NCI-H2081 (cell line): ENCODE data around the gene SRP9.

Source experiments
- DNase-seq, 2 experiments: peaks; one replicate each; lab custom pipeline; 2025; lab: John Stamatoyannopoulos, UW

The SRP9 gene, protein sequence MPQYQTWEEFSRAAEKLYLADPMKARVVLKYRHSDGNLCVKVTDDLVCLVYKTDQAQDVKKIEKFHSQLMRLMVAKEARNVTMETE

DNA sequence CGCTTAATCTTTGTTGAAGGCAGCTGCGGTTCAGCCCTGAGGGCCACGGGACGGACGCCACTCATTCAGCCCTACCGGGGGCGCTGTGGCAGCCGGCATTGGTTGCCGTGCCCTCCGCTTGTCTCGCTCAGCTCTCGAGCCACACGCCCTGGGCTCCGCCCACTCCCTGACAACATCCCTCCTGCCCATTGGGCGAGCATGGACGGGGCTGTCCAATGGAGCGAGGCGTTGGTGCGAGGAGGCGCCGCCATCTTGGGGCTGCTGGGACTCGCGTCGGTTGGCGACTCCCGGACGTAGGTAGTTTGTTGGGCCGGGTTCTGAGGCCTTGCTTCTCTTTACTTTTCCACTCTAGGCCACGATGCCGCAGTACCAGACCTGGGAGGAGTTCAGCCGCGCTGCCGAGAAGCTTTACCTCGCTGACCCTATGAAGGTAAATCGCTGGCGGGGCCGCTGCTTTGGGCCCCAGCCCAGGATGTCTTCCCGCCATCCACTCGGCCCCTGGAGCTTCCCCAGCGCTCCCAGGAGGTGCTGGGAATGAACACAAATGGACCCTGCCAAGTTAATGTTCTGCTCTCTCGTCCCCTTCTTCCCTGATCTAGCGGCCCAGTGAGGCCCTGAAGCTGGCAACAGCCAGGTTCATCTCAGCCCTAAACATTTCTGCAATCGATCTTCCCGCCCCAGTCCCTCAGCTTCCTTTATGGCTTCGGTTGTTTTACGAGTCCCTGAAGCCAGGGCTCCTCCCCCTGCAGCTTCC, at the start of gene SRP9:
Gene SRP9, plus strand, starts transcription at position 244 of the 754 bp plus-strand sequence. Its CDS starts 115 bp downstream, at position 359.
- peak; percentile 100 for DNase-seq

- DNase-seq = no peak
These were observed 46.1 kb upstream of the SRP9 start for GRCh38 chr1:225731491-225731890.

GRCh38 chr1:225733254-225733653, 44.4 kb upstream of the SRP9 start:
- no peak for DNase-seq

DNA sequence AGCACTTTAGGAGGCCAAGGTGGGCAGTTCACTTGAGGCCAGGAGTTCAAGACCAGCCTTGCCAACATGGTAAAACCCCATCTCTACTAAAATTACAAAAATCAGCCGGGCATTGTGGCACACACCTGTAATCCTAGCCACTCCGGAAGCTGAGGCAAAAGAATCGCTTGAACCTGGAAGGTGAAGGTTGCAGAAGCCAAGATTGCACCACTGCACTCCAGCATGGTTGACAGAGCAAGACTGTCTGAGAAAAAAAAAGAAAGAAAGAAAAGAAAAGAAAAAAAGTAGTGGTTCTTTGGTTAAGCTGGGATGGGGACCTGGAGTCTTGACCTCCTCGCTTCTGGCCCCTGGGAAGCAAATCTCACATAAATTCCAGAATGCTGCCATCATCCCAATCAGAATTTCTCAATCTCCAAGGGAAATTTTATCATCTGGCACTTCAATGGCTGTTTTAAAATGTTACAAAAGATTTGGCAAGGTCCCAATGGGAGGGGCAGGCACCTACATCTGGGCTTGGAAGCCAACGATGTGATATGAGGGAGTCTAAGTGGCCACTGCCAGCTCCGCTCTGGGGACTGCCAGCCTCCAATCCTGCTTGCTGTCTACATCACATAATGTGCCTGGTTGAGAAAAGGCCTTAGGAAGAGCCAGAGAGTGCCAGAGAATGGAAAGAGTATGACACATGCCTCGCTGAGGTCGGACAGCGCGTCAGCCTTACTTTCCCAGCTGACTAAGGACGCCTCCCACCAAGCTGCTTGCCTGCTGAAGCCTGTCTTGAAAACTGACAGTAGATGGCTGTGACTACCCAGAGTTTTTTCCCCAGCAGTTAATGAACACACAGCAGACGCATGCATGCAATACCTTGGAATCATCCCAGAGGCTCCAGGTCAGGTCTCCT, 42.1 kb upstream of the SRP9 start:
- DNase-seq = peak in 1 of 2 experiments; percentile 12

GRCh38 chr1:225736437-225737098, 41.1 kb upstream of the SRP9 start:
- no peak for DNase-seq

DNA sequence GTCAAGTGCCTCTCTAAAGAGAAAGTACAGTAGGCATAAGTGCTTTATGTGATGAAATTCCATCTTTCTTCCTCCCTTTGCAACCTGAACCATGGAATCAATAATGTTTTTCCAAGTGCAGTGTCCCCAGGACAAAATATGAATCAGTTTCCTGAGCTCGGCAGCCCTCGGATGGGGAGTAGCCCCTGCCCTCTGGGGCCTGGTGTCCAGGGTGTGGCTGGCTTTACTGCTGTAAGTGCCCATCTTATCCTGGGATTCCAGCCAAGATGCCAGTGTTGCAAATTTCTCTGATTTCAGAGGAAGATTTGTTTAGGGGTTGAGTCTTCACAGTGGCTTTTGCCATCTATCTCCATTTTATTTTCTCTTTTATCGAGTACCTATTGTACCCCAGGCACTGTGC, 40.5 kb upstream of the SRP9 start:
- DNase-seq = no peak

DNA sequence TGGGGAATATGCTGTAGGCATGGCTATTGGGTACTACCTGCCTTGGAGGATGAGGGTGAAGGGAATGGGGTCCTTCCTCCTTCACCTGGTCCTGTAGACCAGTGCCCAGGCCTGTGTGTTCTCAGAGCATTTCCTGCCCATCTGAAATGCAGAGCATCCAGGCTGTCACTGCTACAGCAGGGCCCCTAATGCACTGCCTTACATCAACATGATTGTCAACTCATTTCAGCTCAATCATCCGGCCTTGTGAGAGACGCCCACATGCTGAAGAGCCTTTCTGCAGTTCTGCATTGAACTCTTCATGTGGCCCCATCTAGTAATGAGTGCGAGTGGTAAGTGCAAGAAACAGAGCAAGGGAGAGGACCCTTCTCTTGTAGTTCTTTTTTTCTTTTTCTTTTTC, 39.8 kb upstream of the SRP9 start:
- DNase-seq = no peak

DNA sequence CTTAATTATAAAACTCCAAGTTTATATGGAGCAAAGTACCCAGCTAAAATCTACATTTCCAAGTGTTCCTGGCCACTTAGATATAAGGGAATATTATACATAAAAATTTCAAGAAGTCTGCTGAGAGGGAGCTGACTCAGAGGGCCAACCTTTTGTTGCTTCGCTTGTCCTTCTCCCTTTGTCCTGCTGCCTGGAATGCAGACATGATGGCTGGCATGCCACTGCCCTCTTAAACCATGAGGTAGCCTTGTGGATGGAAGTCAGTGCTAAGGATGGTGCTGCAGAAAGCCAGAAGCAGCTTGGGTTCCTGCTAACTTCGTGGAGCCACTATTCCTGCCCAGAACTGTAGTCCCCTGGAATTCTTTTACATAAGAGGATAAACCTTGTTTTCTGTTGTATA, 38.9 kb upstream of the SRP9 start:
- no peak for DNase-seq

DNA sequence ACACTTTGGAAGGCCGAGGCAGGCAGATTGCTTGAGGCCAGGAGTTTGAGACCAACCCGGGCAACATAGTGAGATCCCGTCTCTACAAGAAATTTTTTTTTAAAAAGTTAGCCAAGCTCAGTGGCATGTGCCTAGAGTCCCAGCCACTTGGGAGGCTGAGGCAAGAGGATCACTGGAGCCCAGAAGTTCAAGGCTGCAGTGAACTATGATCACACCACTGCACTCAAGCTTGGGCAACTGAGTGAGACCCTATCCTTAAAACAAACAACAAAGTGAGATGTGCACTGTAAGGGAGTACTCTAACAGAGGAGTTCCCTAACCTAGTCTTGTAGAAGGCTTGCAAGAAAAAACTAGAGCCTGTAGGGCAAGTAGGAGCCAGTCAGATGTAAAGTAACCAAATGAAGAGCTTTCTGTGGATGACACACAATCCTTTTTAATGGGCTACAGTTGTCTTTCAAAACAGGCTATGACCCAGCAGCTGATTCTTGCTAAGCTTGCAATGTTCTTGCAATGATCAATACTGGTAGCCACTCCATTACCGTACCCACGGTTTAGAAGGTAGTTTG, 38.0 kb upstream of the SRP9 start:
- no peak for DNase-seq

- DNase-seq = no peak
These were observed 32.9 kb upstream of the SRP9 start for GRCh38 chr1:225744745-225745144.

- no peak for DNase-seq
These were observed 32.4 kb upstream of the SRP9 start for GRCh38 chr1:225745273-225745672.

DNA sequence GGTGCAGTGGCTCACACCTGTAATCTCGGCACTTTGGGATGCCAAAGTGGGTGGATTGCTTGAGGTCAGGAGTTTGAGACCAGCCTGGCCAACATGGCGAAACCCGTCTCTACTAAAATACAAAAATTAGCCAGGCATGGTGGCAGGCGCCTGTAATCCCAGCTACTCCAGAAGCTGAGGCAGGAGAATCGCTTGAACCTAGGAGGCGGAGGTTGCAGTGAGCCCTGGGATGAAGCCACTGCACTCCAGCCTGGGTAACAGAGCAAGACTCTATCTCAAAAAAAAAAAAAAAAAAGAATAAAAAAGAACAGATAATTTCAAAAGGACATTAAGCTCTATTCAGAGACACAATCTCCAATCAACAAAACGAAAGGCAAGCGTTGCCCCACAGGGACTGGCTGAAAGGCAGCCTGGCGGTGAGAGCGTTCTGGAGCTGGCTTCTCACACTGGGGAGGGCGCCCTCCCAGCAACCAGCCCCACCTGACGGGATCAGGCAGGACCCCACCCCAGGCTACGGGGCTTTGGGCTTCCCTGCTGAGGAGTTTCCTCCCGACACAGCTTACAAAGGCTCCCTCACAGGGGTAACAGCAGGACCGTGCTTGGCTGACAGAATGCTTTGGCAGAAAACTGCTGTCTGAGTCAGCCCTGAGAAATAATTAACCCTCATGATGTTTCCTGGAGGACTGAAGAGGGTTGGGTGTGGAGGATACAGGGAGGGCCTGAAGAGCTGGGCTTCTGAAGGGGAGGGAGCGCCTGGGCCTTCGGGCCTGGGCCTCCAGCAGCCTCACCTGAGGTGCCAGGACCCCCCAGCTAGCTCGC, 31.1 kb upstream of the SRP9 start:
- DNase-seq = peak; percentile 90 to 96

DNA sequence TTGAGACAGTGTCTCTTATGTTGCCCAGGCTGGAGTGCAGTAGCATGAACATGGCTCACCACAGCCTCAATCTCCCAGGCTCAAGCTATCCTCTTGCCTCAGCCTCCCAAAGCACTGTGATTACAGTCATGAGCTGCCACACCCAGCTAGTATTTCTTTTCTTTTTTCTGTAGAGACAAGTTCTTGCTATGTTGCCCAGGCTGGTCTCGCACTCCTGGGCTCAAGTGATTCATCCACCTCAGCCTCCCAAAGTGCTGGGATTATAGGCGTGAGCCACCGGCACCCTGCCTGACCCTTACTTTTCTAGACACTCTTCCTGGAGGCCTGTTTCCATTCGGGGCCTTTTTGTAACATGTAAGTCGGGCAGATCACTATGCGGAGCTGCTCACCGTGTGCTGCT, 30.1 kb upstream of the SRP9 start:
- DNase-seq = no peak

GRCh38 chr1:225748529-225748928, 29.1 kb upstream of the SRP9 start:
- DNase-seq = no peak

DNA sequence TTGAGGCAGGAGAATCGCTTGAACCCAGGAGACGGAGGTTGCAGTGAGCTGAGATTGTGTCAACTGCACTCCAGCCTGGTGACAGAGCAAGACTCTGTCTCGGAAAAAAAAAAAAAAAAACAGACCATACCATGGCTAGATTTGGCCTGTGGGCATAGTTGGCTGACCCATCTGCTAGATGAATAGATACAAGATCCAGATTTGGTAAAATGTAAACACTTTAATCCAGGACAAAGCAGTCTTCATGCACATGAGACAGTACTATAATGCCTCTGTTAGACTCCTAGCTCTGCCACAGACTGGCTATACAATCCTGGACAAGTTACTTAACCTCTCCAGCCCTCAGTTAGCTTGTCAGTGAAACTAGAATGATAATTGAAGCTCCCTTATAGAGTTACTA, 27.9 kb upstream of the SRP9 start:
- DNase-seq = no peak

DNA sequence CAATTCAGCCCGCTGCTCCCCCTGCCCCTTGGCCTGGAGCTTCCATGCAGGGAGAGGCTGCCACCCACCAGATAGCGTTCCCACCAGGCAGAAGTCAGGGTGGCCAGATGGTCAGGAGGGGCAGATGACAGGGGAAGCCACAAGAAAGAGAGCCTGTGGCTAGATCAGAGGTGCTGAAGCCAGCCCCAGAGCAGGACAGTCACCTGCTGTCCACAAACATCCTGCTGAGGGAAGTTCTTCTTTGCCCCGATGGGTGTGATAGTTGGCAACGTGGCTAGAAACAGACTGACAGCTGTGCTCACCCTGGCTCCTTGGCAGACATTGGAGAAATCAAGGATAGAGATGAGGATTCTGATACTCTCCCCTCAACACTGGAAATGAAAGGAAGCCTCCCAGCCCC, 27.2 kb upstream of the SRP9 start:
- DNase-seq = no peak

GRCh38 chr1:225750875-225751824, 26.5 kb upstream of the SRP9 start:
- no peak for DNase-seq

GRCh38 chr1:225752245-225752644, 25.4 kb upstream of the SRP9 start:
- no peak for DNase-seq

- DNase-seq = no peak
These were observed 22.5 kb upstream of the SRP9 start for GRCh38 chr1:225754940-225755641.
